ENCODE measurements around the gene SLC30A4. TPM values are rescaled to one million over a fixed set of nuclear protein-coding genes. Genes with fewer than 3 reads are reported as not detected.

SLC30A4 gene
- total RNA-seq, 1 experiment from 2014 or later, result 1.3 TPM

GRCh38 chr15:45454814-45455213 lies 67.7 kb downstream of the SLC30A4 start:
- Histone ChIP-seq H3K4me3 (ENCODE audit: low read length) (peak overlapping the region; percentile 39; the same call in 1 of the 2 replicates), H4K20me1 (ENCODE audit: low read length) (no peaks in the 10 kb centered on the region), H3K4me2 (ENCODE audit: low read length) (peak overlapping the region; percentile 63), H3K9ac (ENCODE audit: low read length) (peak overlapping the region; percentile 76), H3K4me1 (ENCODE audit: insufficient read depth, low read length) (peaks cover 58% of the 10 kb centered on the region), H3K9me2 (replicated peaks; ENCODE audit: low read length) (no peaks in the 10 kb centered on the region), H3K27ac (ENCODE audit: low read length) (peak overlapping the region; percentile 92), H2AFZ (ENCODE audit: low read length) (peak overlapping the region; percentile 14; the same call in 1 of the 2 replicates), H3K79me2 (ENCODE audit: low read length) (0 out of 2 replicates have a peak, but pooled peaks cover 3% of the 10 kb centered on the region), H3K9me3 (ENCODE audit: low read length) (no peaks in the 10 kb centered on the region), H3K27me3 (ENCODE audit: low read length) (no peaks in the 10 kb centered on the region), H3K36me3 (ENCODE audit: low read depth, low read length) (no peaks in the 10 kb centered on the region; the same call in 1 of the 2 replicates), H3F3A (ENCODE audit: low read length, unreplicated experiment) (no peaks in the 10 kb centered on the region)
- DNase-seq (peak; percentile 94), ATAC-seq (peak; percentile 53)
- intact Hi-C loops (cut with micrococcal nuclease), result loop anchor here (10.0 kb wide), 2 partner anchors 250 to 290 kb away; no protein-coding TSS in a partner anchor
- TF ChIP-seq EZH2 (IDR thresholded peaks at IDR 0.05; ENCODE audit: low read length, unreplicated experiment) (no peak), CTCF (conservative IDR thresholded peaks at IDR 0.05; ENCODE audit: low read depth, low read length) (peak; percentile 31; the same call in 1 of the 2 replicates)
- no TSS peak for BruUV-seq (replicated peaks)
- ChIA-PET POLR2A (ENCODE audit: unreplicated experiment) (no interaction called here), CTCF (interaction anchor here (0.6 to 1.4 kb wide), 2 partner anchors 22 to 24 kb away, joined by 4 to 5 read pairs; no protein-coding TSS in a partner anchor)

- Histone ChIP-seq H3K9me2 (replicated peaks; ENCODE audit: low read length) (no peaks in the 10 kb centered on the region), H3K79me2 (ENCODE audit: low read length) (0 out of 2 replicates have a peak, but pooled peaks cover 3% of the 10 kb centered on the region), H3K9me3 (ENCODE audit: low read length) (no peaks in the 10 kb centered on the region), H3K9ac (ENCODE audit: low read length) (no peak overlapping the region), H3K4me3 (ENCODE audit: low read length) (no peak overlapping the region), H4K20me1 (ENCODE audit: low read length) (no peaks in the 10 kb centered on the region), H2AFZ (ENCODE audit: low read length) (no peak overlapping the region), H3K4me1 (ENCODE audit: insufficient read depth, low read length) (peaks cover 55% of the 10 kb centered on the region), H3K4me2 (ENCODE audit: low read length) (no peak overlapping the region), H3K36me3 (ENCODE audit: low read depth, low read length) (no peaks in the 10 kb centered on the region), H3K27me3 (ENCODE audit: low read length) (no peaks in the 10 kb centered on the region), H3F3A (ENCODE audit: low read length, unreplicated experiment) (no peaks in the 10 kb centered on the region), H3K27ac (ENCODE audit: low read length) (peak overlapping the region; percentile 88)
- no peak for DNase-seq
- no TSS peak for BruUV-seq (replicated peaks)
- POLR2A ChIA-PET (ENCODE audit: unreplicated experiment), result no interaction called here
- CTCF ChIA-PET, result no interaction called here
- no peak for TF ChIP-seq CTCF (conservative IDR thresholded peaks at IDR 0.05; ENCODE audit: low read depth, low read length)
- no peak for TF ChIP-seq EZH2 (IDR thresholded peaks at IDR 0.05; ENCODE audit: low read length, unreplicated experiment)
- no peak for TF ChIP-seq EZH2phosphoT487 (IDR thresholded peaks at IDR 0.05; ENCODE audit: borderline replicate concordance, low read length)
- ATAC-seq, result no peak
- intact Hi-C loops (cut with micrococcal nuclease), result loop anchor here (10.0 kb wide), 2 partner anchors 246 to 286 kb away; no protein-coding TSS in a partner anchor
Observed at GRCh38 chr15:45451265-45451664, 71.3 kb downstream of the SLC30A4 start.
